Fibroblast of villous mesenchyme (primary cell): ENCODE data around the gene CD36. TPM values are rescaled to one million over a fixed set of nuclear protein-coding genes. Genes with fewer than 3 reads are reported as not detected.
"Not testable (repeated sequence)": the region's sequence is repeated elsewhere in the genome, so short reads cannot be mapped to it uniquely, and the experiment has no call there.

Source experiments
- DNase-seq: peaks from one replicate; pipeline ENCODE4 v3.0.0-alpha.2; 2010; ENCODE audit warnings: low read depth
- H3K4me3 ChIP-seq: 2 replicates; pipeline ENCODE4 v1.5.1; 2011; ENCODE audit warnings: low read depth, mild to moderate bottlenecking, low read length
- CTCF ChIP-seq: IDR thresholded peaks from 2 replicates; pipeline ENCODE4 v1.5.1; 2012; ENCODE audit warnings: low read depth, mild to moderate bottlenecking, low read length; ENCODE audit not compliant: insufficient read depth
- total RNA-seq: library from RNA; depleted of rRNA; stranded (reverse); fragments of >200 nt; gene quantifications from 2 replicates; pipeline ENCODE4 v1.2.3, GENCODE V29; 2012

The CD36 gene
- total RNA-seq, 1 donor, result 4.3 TPM

DNA sequence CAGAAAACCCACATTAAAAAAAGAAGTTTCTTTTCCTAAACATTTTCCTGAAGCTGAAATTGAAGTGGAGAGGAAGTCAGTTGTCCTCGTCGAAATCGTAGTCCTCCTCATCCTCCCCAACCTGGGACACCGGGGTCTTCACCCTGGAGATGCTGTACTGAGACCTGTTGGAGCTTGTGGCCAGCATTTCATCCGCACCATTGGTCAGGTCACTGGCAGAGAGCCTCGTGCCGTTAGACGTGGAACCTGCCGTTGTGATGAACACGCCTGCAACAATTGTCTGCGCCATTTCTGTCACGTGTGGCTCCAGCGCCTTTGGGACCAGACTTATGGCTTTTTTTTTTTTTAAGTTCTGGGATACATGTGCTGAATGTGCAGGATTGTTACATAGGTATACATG is 23.8 kb downstream of the CD36 start:
- DNase-seq, result no peak
- TF ChIP-seq CTCF, result no peak
- H3K4me3 ChIP-seq, result no peak overlapping the region

DNA sequence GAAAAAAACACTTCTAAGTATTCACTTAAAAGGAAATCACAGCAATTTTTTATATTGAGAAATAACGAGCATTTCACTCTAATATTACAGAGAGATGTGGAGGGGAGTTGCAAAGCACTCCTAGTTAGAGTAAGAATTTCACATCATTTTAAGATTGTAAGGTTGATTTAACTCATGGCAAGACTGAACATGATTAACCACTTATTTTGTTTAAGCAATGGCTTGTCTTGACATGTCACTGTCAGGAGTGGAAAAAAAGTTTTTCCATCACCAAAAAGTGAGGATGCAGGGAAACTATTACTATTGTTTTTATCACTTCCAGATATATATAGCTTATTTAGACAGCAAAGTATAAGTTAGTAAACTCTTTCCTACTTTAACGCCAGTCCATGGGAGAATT is 27.1 kb downstream of the CD36 start:
- H3K4me3 ChIP-seq, result no peak overlapping the region
- no peak for DNase-seq
- TF ChIP-seq CTCF, result no peak

GRCh38 chr7:80666376-80666775 is 27.9 kb downstream of the CD36 start:
- DNase-seq, result no peak
- no peak for TF ChIP-seq CTCF
- no peak overlapping the region for H3K4me3 ChIP-seq

GRCh38 chr7:80669367-80669766 is 30.9 kb downstream of the CD36 start:
- not testable (repeated sequence) for DNase-seq, H3K4me3 ChIP-seq

- no peak overlapping the region for H3K4me3 ChIP-seq
- no peak for DNase-seq
- TF ChIP-seq CTCF, result no peak
Observed at GRCh38 chr7:80671744-80672143, 33.3 kb downstream of the CD36 start.

DNA sequence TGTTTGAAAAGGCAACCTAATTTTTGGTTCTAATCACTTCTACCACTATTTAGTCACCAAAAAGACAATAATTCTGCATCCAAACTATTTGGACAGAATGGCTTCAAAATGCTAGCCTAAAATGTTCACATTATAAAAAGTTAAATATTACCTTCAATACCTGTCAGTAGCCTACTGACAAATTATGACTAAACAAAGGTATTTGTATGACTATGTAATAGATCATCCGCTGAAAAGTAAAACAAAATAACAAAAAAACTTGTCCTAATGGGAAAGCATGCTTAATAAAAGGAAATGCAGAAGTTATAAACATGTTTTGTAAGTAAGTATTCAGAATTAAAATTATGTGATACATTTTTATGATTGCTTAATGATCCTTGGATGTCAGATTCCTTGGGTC is 36.6 kb downstream of the CD36 start:
- H3K4me3 ChIP-seq, result no peak overlapping the region
- TF ChIP-seq CTCF, result no peak
- DNase-seq, result no peak

- TF ChIP-seq CTCF, result no peak
- no peak for DNase-seq
- no peak overlapping the region for H3K4me3 ChIP-seq
Observed at GRCh38 chr7:80676404-80676803, 38.0 kb downstream of the CD36 start.
